GM19395 (cell line): ENCODE measurements around the gene IL18R1.
"Not testable (repeated sequence)": the region's sequence is repeated elsewhere in the genome, so short reads cannot be mapped to it uniquely, and the experiment has no call there.

Source experiments
- ATAC-seq: cut with Tn5 transposase; IDR thresholded peaks from one replicate; pipeline ENCODE4 v1.9.1; 2021; ENCODE audit warnings: mild to moderate bottlenecking, moderate library complexity; ENCODE audit not compliant: unreplicated experiment

Gene IL18R1, protein sequence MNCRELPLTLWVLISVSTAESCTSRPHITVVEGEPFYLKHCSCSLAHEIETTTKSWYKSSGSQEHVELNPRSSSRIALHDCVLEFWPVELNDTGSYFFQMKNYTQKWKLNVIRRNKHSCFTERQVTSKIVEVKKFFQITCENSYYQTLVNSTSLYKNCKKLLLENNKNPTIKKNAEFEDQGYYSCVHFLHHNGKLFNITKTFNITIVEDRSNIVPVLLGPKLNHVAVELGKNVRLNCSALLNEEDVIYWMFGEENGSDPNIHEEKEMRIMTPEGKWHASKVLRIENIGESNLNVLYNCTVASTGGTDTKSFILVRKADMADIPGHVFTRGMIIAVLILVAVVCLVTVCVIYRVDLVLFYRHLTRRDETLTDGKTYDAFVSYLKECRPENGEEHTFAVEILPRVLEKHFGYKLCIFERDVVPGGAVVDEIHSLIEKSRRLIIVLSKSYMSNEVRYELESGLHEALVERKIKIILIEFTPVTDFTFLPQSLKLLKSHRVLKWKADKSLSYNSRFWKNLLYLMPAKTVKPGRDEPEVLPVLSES

DNA sequence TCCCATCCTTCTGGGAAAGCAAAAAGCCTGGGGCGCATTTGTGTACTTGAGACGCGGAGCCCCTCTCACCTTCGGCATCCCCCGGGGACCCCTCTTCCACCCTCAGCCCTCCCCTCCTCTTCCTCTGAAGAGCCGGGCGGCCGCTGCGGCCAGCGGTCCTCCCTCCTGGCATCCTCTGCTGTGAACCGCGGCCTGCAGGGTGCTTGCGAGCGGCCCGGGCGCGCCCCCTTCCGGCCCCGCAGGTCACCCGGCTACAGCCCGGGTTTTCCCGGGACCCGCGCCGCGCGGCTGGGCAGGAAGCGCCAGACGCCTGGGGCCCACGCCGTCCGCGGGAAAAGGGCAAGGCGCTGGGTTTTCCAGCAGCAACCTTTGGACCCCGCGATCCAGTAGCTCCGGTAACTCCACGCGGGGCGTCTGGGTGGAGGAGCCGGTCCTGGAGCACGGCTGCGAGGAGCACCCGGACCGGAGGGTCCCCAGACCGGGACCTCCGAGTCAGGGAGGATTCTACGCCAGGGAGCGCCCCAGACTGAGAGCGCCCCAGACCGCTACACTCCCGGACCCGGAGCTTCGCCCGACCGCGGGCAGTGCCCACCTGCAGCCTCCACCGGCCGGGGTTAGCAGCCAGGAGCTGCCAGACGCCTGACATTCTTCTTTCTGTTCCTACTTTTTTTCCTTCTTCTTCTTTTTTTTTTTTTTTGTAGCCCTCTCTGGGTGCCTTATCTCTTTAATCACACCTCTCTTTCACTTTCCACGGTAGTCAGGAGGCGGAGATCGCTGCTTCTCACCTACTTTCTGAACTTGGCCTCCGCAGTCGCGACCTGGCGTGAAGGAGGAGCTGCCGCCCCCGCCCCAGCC is at the start of gene IL18R1:
Gene IL18R1, plus strand, starts transcription at position 271 of the 855 bp plus-strand sequence. CDS start 6,865 bp downstream, outside the sequence.
- peak; percentile 85 for ATAC-seq

DNA sequence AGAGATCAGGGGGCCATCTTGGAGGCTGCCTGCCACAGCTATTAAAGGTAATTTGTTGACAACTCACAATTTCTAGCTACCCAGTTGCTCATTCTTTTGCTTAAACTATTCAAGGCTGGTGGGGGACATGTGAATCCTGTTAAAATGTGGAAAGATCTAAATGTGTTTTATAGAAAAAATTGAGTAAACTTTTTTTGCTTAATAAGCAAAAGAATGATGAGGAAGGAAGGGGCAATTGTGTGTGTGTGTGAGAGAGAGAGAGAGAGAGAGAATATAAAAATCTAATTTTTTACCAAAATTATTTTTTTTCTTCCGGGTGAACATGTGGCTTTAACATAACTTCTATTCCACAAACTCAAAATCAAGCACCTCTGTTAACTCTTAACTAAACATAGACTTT is 49.5 kb upstream of the IL18R1 start:
- no peak for ATAC-seq

DNA sequence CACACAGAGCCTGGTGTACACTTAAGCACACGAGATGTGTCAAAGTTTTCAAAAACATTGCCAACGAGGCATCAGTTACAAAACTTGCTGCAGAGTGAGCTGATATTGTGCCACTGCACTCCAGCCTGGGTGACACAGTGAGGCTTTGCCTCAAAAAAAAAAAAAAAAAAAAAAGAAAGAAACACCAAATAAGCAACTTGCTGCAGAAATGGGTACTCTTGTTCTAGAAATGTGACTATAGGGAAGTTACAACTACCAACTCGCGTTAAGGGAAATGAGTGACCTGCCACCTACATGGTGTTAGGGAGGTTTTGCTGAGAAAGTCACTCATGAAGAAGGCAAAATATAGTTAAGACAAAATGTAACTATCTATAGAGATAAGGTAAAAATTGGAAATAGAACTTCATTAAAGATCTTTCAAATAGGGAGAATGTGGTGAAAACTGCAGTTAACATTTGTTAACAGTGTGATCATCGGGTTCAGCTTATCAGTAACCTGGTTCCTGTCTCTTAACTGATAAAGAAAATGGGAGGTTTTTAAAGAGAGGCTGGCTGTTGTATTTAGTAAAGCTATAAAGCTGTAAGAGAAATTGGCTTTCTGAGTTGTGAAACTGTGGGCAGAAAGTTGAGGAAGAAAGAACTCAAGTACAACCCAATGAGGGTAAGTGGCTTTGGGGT is 44.5 kb upstream of the IL18R1 start, which contains the start of gene IL1RL1:
Gene IL1RL1, plus strand, starts transcription at position 600 of the 677 bp plus-strand sequence. CDS start 26,702 bp downstream, outside the sequence.
- ATAC-seq = no peak

DNA sequence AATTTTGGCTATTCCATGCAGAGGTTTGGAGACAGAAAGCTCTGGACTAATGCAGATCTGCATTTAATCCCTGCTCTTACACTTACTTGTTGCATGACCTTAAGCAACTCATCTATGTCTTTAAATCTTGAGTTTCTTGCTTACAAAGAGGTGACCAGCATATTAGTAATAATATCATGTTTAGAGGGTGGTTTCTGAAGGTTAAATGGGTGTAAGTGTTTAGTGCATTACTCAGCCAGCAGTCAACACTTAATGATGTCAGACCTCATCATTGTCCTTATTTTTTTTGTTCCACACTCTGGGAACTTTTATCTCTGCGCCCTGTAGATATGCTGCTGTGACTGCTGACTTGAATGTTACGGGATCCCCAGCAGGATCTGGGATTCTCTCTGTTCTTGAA is 42.6 kb upstream of the IL18R1 start:
- no peak for ATAC-seq

DNA sequence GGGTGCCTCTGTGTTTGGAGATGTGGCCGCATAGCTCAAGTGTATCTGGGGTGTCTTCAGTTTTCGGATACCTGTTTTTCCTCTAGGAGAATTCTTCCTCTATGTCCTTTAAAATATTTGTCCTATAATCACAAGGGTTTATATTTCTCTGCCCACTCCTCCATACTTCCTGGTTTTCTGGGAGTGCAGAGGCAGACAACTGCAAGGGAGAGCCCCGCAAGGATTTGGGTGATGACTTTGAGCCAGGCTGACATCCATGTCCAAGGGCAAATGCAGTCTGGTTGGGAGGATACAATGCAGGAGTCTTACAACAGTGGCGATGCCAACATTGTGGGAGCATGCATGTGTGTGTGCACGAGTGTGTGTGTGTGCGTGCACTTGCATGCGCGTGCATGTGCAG is 42.1 kb upstream of the IL18R1 start:
- no peak for ATAC-seq

DNA sequence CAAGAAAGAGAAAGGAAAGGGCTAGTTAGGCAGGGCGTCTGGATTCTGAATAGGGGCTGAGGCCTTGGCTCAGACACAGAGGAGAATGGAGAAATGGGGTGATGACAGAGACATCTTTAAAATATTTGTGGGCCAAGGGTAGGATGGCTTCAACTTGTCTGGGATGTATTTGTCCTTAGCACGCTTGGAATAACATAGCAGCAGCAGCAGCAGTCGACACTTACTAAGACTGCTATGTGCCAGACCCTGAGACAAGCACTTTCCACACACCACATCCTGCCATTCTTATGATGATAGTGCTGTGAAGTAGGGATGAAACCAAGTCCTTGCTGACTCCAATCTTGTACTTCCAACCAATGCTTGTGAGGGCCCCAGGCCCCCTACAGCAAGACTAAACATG is 41.6 kb upstream of the IL18R1 start:
- ATAC-seq = no peak

DNA sequence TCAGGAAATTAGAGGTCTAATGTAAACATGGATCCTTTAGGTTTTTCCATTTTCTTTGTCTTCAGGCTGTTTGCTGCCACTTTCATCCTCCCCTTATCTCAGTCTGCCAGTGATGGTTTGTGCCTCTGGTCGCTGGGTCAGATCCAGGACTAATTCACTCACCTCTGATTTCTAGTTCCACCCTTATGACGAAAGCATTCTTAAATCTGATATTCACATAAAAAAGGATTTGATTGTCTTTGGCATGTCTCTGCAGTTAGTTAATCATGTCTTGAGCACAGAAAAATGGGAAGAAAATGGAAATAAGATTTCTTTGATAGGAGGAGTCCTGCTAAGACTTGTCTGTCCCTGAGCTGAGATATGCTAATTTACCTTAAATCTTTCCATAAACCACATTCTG is 39.7 kb upstream of the IL18R1 start:
- ATAC-seq = no peak

DNA sequence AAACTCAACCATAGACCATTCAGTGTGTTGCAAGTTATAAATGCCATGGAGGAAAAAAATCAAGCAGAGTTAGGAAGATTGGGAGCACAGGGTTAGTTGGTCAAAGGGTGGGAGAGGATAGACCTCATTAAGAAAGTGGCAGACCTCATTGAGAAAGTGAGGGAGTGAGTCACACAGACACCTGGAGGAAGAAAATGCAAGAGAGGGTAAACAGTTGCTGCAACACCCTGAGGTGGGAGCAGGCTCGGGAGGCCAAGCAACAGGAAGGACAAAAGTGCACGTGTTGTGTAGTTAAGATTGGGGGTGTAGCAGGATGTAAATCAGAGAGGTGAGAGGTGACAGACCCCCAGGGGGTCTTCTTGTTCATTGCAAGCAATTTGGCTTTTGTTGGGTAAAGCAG is 37.9 kb upstream of the IL18R1 start:
- ATAC-seq = no peak

DNA sequence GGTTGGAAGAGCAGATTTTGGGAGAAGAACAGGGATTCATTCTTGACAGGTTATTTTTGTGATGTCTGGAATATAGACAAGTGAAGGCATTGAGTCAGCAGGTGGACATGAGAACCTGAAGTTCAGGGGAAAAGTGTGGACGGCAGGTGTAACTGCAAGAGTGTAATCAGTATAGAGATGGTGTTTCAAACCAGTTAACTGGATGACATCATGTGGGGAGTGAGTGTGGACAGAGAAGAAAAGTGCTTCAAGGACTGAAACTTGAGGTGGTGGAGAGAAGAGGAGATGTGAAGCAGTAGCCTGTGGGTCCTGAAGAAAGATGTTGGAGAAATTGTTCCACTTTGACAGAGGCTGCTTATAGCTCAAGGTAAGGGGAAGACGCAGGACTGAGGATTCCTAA is 37.2 kb upstream of the IL18R1 start:
- ATAC-seq = no peak

DNA sequence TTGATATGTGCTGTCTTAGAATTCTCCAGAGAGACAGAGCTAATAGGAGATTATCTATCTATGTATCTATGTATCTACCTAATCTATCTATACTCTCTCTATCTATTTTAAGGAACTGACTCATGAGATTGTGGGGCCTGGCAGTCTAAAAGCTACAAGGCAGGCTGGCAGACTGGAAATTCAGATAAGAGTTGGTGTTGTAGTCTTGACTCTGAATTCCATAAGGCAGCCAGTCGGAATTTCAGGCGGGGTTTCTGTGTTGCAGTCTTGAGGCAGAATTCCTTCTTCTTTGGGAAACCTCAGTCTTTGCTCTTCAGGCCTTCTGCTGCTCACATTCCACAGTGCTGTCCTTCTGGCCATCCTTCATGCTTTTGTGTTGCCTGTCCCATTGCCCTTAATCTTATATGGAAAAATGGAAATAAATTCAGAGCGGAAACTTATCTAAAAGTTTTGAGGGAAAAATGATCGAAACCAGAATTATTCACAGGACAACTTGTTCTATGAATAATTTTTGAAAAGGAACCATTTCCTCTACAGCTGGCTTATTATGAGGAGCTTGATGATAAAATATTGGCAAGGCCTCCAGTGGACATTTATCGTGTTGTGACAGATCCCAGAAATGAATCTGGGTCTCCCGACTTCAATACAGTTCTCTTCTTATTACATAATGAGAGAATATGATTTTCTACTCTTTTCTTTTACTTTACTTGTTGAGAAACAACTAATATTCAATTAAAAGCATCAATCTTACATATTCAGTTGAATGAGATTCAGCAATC is 33.5 kb upstream of the IL18R1 start:
- ATAC-seq = no peak

DNA sequence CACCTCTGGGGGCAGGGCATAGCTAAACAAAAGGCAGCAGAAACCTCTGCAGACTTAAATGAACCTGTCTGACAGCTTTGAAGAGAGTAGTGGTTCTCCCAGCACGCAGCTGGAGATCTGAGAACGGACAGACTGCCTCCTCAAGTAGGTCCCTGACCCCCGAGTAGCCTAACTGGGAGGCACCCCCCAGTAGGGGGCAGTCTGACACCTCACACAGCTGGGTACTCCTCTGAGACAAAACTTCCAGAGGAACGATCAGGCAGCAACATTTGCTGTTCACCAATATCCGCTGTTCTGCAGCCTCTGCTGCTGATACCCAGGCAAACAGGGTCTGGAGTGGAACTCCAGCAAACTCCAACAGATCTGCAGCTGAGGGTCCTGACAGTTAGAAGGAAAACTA is 30.7 kb upstream of the IL18R1 start:
- not testable (repeated sequence) for ATAC-seq

DNA sequence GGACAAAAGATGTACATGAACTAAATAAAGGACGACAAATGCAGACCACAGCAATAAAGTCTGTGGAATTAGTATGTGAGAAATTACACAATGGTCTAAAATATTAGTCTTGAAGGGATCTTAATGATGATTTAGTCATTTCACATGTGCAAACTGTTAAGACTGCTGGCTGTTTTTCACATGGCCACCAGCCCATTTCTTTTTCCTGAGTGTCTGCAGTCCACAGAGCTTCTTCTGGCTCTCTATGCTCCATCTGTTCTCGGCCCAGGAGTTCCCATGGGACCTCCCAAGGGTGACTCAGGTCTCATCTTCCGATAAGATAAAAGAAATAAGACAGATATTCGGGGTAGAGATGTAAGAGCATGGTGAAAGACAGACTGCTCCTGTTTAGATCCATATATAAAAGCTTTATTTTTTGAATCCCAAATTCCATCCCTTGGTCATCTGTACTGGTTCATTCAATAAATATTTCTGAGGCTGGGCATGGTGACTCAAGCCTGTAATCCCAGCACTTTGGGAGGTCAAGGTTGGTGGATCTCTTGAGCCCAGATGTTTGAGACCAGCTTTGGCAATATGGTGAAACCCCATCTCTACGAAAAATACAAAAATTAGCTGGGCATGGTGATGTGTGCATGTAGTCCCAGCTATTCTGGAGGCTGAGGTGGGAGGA is 24.1 kb upstream of the IL18R1 start:
- no peak for ATAC-seq

DNA sequence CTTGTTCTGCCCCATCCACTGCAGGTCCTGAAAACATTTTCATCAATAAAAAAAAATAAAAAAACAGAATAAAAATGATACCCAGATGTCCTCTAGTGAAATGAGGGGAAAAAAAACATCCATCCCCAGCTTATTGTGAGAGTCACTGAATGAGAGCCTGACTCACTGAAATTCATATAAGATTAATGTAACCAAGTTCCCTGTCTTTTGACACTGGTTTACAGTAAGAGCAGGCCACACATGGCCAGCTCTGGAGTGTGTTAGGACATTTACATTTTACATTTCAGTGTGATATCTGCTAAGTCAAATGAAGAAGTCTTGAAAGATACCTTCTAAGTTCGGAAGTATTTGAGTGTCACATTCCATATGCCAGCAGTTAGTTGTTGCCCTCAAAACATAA is 21.1 kb upstream of the IL18R1 start:
- ATAC-seq = no peak

DNA sequence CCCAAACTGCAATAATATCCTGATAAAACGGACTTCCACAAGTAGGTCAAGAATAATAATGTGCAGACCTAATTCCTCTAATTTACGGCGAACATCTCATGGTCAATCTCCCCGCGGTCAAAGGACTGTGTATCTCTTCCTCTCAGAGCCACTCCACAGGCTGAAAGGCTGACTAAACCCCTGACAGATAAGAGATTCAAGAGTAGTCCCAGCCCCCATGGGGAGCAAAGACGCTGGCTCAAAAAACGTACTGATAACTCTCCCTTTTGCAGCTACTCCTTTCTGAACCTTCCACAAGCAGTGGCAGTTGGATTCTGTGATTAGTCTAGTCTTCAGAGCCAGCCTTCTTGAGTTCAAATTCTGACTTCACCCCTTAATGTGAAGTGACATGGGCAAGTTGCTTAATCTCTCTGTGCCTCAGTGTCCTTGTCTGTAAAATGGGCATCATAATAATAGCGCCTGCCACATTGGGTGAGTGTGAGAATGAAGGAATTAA is 19.7 kb upstream of the IL18R1 start:
- ATAC-seq = no peak

DNA sequence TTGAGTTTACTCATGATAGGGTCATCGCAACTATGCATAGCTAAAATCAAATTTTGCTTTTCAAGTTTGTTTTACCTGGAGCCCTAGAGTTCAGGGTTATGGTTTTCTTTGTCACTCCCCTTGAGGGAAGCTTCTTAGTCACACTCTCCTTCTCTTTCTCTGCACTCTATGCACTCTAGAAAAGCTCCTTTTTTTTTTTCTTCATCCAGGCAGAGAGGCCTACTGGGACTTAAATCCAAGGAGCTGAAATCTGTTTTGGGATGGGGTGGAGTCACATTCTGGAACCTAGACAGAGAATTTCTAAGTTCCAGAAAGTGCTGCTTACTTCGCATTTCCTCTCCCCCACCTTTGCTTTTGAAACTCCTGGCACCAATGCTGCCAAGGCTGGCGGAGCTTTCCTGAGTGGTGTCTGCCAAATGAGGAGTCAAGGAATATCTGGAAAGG is 19.1 kb upstream of the IL18R1 start:
- ATAC-seq = no peak

DNA sequence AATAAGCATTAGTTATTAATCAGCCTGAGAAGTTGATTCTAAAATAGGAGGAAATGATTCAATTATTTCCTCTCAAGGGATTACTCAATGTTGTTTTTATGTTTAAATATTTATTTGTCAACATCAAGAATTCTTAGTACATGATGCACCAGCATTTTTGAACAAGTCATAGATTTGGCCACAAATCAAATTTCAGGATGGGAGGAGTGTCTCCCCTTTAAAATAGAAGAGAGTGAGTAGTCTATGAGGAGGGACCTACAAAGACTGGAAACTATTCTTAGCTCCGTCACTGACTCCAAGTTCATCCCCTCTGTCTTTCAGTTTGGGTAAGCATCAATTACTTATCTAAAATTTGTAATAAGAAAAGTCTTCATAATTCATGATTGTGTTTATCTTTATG is 18.6 kb upstream of the IL18R1 start:
- no peak for ATAC-seq

DNA sequence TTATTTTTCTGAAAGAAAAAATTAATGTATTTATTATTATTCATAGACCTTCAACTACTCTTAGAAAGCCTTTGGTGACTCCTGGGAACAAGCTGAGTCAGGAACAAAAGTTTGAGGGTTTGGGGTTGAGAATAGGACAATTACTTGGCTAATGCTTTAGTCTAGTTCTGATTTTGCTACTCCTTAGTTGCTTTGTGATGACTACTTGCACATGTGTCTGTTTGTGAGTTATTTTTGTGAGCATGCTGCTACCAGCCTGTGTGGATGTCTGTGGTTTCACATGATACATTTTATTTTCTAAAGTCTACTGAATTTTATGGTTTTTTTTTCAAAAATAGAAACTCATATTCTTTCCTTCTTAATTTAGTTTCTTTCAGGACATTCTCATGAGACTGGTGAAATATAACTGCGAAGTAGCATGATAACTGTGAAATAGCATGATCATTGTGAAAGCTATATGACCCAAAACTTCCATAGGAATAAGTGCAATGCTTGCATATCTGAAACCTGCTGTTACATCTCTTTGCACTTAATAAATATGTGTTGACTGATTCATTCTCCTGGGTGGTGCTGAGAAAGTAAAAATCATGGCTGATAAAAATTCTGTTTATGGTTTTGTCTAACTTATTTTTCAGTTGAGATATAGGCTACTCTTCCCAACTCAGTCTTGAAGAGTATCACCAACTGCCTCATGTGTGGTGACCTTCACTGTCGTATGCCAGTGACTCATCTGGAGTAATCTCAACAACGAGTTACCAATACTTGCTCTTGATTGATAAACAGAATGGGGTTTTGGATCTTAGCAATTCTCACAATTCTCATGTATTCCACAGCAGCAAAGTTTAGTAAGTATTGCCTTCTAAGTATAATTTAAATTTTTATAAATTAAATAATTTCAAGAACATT is 17.9 kb upstream of the IL18R1 start:
- no peak for ATAC-seq

DNA sequence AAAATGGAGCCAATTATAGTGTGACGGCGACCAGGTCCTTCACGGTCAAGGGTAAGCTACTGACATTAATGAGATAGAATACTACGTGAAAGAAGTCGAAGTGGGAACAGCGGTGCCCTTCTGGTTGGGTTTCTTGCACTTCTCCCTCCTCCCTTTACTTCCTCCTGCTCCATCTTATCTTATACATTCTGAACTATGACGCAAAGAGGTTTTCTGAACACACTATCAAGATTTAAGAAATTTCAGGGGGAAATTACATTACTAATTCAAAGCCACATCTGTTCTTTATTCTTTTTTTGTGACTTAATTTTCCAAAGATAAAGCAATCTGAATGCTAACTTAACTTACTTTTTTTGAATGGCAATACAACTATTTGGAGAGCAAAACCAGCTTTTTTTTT is 14.8 kb upstream of the IL18R1 start:
- ATAC-seq = no peak

DNA sequence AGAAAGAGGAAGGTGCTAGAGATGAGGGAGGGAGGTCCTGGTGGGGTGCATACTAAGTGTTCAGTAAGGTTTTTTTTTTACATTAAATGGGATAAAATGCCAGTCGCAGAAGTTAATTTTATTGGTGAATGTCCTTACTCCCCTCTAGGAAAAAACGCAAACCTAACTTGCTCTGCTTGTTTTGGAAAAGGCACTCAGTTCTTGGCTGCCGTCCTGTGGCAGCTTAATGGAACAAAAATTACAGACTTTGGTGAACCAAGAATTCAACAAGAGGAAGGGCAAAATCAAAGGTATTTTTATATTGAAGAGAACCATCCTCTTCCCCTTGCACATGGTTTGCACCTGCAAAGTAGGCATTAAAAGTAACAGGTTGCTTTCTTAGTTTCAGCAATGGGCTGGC is 12.7 kb upstream of the IL18R1 start:
- ATAC-seq = no peak
